Pancreas (tissue), 10 donors: ENCODE measurements around the gene C1QTNF12. TPM values are rescaled to one million over a fixed set of nuclear protein-coding genes. Genes with fewer than 3 reads are reported as not detected.

Experiments
- ATAC-seq, 4 donors: fragments of 200-7000 bp; cut with Tn5 transposase; one replicate each; pipeline versions ENCODE4 v1.8.0 to v1.9.1; 2020; ENCODE audit warnings: mild to moderate bottlenecking in 4 of 4, moderate library complexity in 4 of 4
- DNase-seq, 6 donors: peaks; one replicate each; pipeline ENCODE4 v3.0.0-alpha.2; 2020
- FAIRE-seq: peaks from 2 replicates; lab custom pipeline; 2012; peaks lifted over from hg19 to GRCh38; lab: Jason Lieb, UNC
- H3K27ac ChIP-seq, 4 donors: fragments of 200-600 bp; sonication (generic); 1 replicate in 3 of 4; 2 replicates in 1 of 4; pipeline versions ENCODE4 v1.5.0 to v1.8.0; 2020
- H3K27me3 ChIP-seq, 4 donors: fragments of 200-600 bp; one replicate each; pipeline ENCODE4 v1.8.0; 2021
- H3K36me3 ChIP-seq, 3 donors: fragments of 200-600 bp; sonication (generic) in 1 of 3; one replicate each; pipeline versions ENCODE4 v1.5.0 to v1.8.0; 2020 to 2021
- H3K4me1 ChIP-seq, 3 donors: fragments of 200-600 bp; one replicate each; pipeline ENCODE4 v1.8.0; 2021
- H3K4me3 ChIP-seq, 4 donors: fragments of 200-600 bp; sonication (generic) in 2 of 4; one replicate each; pipeline versions ENCODE4 v1.5.0 to v1.8.0; 2020 to 2021
- H3K9me3 ChIP-seq, 4 donors: fragments of 200-600 bp; one replicate each; pipeline ENCODE4 v1.8.0; 2021
- CTCF ChIP-seq, 4 donors: fragments of 200-600 bp; sonication (generic) in 3 of 4; IDR thresholded peaks; one replicate each; pipeline versions ENCODE4 v1.5.0 to v1.8.0; 2021; ENCODE audit warnings: antibody characterized with exemption in 4 of 4
- WGBS, 2 donors: extraction: QIAGEN DNeasy Blood & Tissue Kit; methylation state at CpG; one replicate each; pipeline ENCODE4 v1.1.7; 2013; 5-methylcytosine and 5-hydroxymethylcytosine counted together
- intact Hi-C, 3 donors: fragments of 100-400 bp; cut with DNase I; formaldehyde crosslinking; loops; one replicate each; pipeline versions ENCODE4 v1.11.1 to v1.14.2; 2022
- polyA plus RNA-seq, 2 donors: library from polyadenylated mRNA; stranded (reverse); fragments of 200-250 nt; gene quantifications; one replicate each; pipeline ENCODE4 v1.2.3, GENCODE V29; 2013
- total RNA-seq, 6 donors: library from RNA; stranded (reverse); fragmentation: NEBNext Ultra II Directional in 4 of 6; extraction: Animal tissue kit (Norgen Biotek cat#: 25700) in 4 of 6; gene quantifications; one replicate each; pipeline versions ENCODE4 v1.2.1 to v1.2.4, GENCODE V29; 2021 to 2023
- donor health status: healthy with polysubstance abuse.
- donor health status: DM: no; HTN: no; CAD: no; lungs with moderate emphysema.
- donor health status: DM: no; HTN: no; CAD: no.
- donor health status: control.
- donor health status: control.
- donor health status: Bipolar disorder and iron deficiency.
- donor health status: DM: yes; HTN: yes; CAD: no.
- donor health status: DM: no; HTN: no; CAD: no.
- donor health status: DM: no; HTN: no; CAD: no.
- donor health status: DM: yes; HTN: yes; CAD: no.

The C1QTNF12 gene
- total and polyA plus RNA-seq, 8 donors, result 0.43 to 4.8 (median 1.0) TPM

GRCh38 chr1:1245817-1246576 lies 525 bp downstream of the C1QTNF12 start:
- ATAC-seq (no peak), DNase-seq (peak in 3 of 6 donors; percentile 19 to 71 (median 60)), FAIRE-seq (no peak)
- 39 to 53% methylated on average over 32 to 45 of the region's 45 CpGs for WGBS, 2 donors
- TF ChIP-seq CTCF (IDR thresholded peaks at IDR 0.05), result no peak
- no peak overlapping the region for H3K4me3 ChIP-seq
- H3K27ac ChIP-seq, result no peak overlapping the region
- H3K4me1 ChIP-seq, result no peaks in the 10 kb centered on the region
- no peaks in the 10 kb centered on the region for H3K36me3 ChIP-seq
- H3K9me3 ChIP-seq, result no peaks in the 10 kb centered on the region
- H3K27me3 ChIP-seq, result no peaks in the 10 kb centered on the region
- intact Hi-C loops, result loop anchor here in 1 of 3 donors (10.0 kb wide), 1 partner anchor 121 kb away; no protein-coding TSS in a partner anchor

DNA sequence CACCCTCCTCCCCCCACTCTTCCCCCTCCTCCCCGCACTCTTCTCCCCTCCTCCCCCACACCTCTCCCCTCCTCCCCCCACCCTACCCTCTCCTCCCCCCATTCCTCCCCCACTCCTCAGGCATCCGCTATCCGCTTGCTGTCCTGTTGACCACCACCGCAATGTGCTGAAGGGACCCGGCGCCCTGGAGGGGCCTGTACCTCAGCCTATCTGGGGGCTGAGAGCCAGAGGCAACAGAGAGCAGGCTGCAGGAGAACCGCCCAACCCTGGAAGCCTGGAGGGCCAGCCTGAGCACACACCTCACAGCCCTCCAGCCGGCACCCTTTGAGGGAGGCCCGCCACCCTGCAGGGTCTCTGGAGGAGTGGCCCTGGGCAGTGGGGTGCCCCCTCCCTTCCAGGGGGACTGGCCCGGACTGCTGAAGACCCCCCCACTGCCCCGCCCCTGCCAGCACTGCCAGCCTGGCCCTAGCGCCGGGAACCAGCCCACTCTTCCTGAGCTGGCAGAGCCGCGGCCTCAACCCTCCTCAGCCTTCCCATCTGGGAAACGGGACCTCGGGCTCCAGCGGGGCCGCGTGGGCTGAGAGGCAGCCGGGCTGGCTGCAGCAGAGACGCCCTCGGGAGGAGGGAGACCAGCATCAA lies 1.2 kb downstream of the C1QTNF12 start:
- WGBS, 2 donors, result 80% methylated on average over 20 to 23 of the region's 23 CpGs
- DNase-seq, result peak in 3 of 6 donors; percentile 38 to 72 (median 49)
- intact Hi-C loops, result loop anchor here in 1 of 3 donors (10.0 kb wide), 1 partner anchor 120 kb away; no protein-coding TSS in a partner anchor
- no peak overlapping the region for H3K27ac ChIP-seq
- no peaks in the 10 kb centered on the region for H3K9me3 ChIP-seq
- no peaks in the 10 kb centered on the region for H3K4me1 ChIP-seq
- no peak for ATAC-seq
- TF ChIP-seq CTCF (IDR thresholded peaks at IDR 0.05), result no peak
- FAIRE-seq, result no peak
- no peaks in the 10 kb centered on the region for H3K27me3 ChIP-seq
- H3K36me3 ChIP-seq, result no peaks in the 10 kb centered on the region
- no peak overlapping the region for H3K4me3 ChIP-seq

GRCh38 chr1:1244192-1244811 lies 2.2 kb downstream of the C1QTNF12 start:
- Histone ChIP-seq H3K27ac (no peak overlapping the region), H3K36me3 (no peaks in the 10 kb centered on the region), H3K4me3 (no peak overlapping the region), H3K27me3 (no peaks in the 10 kb centered on the region), H3K9me3 (no peaks in the 10 kb centered on the region), H3K4me1 (no peaks in the 10 kb centered on the region)
- DNase-seq (peak in 2 of 6 donors; percentile 56 to 74), ATAC-seq (no peak), FAIRE-seq (no peak)
- intact Hi-C loops, result loop anchor here in 1 of 3 donors (10.0 kb wide), 1 partner anchor 120 kb away; no protein-coding TSS in a partner anchor
- no peak for TF ChIP-seq CTCF (IDR thresholded peaks at IDR 0.05)
- WGBS, 2 donors, result 71 to 76% methylated on average over 30 of the region's 30 CpGs

GRCh38 chr1:1243807-1244191 lies 2.7 kb downstream of the C1QTNF12 start:
- intact Hi-C loops, result loop anchor here in 1 of 3 donors (10.0 kb wide), 1 partner anchor 119 kb away; no protein-coding TSS in a partner anchor
- Histone ChIP-seq H3K27ac (no peak overlapping the region), H3K4me1 (no peaks in the 10 kb centered on the region), H3K4me3 (no peak overlapping the region), H3K9me3 (no peaks in the 10 kb centered on the region), H3K27me3 (no peaks in the 10 kb centered on the region), H3K36me3 (no peaks in the 10 kb centered on the region)
- ATAC-seq (no peak), FAIRE-seq (no peak), DNase-seq (peak in 2 of 6 donors; percentile 46 to 71)
- WGBS, 2 donors, result 72 to 82% methylated on average over 22 to 23 of the region's 23 CpGs
- TF ChIP-seq CTCF (IDR thresholded peaks at IDR 0.05), result no peak
